GM21576 (cell line): ENCODE data around the gene ECEL1.

Experiments
- ATAC-seq: cut with Tn5 transposase; IDR thresholded peaks from one replicate; pipeline ENCODE4 v1.9.1; 2021; ENCODE audit warnings: mild to moderate bottlenecking, moderate library complexity; ENCODE audit not compliant: unreplicated experiment

The ECEL1 gene

DNA sequence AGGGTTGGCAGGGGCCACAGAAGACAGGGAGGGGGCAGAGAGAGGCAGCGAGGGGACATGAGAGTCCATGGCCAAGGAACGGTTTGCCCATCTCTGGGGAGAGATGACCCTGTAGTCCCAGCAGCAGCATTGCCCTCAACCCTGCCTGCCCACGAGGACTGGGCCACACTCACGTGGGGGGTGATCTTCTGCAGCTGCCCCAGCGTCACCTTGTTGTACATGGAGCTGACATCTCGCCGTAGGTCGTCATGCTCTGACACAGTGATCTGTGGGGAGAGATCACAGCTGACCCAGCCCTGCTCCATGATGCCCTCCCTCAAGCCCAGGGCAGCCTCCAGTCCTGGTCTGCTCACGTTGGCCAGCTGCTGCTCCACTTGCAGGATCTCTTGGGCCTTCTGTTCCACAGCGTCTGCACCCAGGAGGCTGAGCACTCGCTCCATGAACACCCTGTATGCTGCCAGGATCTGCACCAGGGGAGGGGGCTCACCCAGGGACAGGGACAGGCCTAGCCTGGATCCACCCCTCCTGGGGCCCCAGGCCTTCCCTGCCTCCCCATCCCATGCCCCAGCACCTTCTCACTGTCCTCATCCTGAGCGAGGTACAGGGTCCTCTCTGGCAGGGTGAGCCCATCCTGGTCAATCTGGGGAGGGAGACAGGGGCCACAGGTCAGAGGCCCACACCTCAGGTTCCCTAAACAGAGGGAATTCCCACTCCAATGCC, 2.8 kb downstream of the ECEL1 start:
- ATAC-seq: no peak

DNA sequence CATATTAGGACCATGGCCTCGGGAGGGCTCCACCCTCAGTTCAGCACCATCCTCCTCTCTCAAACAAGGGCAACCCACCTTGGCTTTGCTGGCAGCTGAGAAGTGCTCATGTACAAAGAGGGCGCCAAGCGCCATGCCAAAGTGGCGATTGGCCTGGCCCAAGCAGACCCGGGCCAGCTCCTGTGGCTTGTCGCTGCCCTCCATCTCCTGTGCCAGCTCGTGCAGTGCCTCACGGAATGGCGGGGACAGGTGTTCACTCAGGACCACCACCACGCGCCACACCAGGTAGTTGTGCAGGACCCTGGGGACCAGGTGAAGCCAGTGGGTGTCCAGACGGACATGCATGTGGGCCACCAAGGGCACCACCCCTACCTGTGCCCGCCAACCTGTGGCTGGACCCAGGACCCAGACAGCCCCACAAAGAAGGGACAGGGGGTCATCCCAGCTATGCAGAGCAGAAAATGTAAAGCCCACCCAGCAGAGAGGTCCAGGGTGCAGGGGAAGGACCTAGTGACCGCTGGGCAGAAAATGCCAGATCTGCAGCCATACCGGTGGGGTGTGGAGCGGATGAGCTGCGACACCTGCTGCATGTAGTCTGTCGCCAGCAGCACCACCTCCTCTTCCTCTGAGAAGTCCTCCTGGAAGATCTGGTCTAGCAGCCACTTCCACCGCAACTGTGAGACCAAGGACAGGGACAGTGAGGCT, 3.6 kb downstream of the ECEL1 start:
- ATAC-seq: no peak

DNA sequence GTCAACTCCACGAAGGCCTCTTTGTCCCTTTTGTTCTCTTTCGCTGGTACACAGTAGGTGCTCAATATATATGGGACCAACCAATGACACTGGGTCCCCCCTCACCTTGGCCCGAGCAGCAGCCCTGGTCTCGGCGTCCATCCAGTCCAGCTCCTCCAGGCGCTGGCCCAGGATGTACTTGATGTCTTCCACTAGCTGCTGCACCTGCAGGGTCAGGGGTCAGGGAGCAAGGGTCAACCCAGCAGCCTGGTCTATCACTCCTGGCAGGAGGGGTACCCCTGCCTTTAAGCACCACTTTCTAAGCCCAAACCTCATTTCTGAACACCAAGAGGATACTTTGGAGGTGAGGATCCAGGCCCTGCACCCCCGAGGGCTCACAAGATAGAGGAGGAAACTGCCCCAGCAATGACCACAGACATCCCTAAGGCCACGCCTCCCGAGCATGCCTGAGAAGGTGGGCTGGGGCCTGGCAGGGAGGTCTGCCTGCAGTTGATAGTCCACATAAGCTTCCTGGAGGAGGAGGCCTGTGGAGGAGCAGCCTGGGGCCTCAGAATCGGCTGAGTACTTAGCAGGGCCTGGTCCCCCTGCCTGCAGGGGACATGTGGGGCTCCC, 4.2 kb downstream of the ECEL1 start:
- ATAC-seq: no peak

DNA sequence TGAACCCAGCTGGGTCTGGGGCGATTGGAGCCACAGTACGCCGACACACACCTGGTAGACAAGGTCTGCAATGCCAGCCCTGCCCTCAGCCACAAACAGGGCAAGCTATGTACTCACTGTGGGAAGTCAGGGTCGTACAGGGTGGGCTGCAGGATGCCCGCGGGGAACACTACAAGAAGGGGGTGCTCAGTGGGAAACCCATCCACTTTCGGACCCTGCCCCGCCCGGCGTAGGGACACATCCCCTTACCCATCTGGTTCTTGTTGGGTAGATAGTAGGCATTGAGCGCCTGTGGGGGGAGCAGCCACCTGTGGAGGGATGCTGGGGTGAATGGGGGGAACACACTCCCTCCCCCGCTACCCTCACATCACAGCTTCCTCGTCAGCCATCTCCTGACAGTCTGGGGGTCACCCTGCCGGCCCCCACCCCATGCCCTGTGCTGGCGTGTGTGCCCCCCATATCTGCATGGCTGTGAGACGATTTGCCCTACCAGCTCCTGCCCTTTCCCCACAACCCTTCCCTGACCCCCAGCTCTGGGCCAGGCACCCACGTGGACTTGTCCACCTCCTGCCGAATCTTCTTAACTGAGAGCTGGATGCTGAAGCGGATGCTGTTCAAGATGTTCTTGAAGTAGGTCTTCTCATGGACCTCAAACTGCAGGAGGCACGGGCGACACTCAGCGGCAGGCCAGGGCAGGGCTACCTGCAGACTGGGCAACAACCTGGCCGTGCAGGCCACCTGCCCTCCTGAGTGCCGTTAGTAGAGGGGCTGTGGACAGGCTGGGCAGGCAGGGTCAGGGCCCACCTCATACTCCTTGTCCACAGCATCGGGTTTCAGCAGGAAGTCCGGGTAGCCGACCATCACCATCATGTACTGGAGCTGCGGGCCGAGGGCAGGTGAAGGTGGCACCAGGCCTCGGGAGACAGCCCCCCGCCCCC, 5.1 kb downstream of the ECEL1 start:
- ATAC-seq: no peak

DNA sequence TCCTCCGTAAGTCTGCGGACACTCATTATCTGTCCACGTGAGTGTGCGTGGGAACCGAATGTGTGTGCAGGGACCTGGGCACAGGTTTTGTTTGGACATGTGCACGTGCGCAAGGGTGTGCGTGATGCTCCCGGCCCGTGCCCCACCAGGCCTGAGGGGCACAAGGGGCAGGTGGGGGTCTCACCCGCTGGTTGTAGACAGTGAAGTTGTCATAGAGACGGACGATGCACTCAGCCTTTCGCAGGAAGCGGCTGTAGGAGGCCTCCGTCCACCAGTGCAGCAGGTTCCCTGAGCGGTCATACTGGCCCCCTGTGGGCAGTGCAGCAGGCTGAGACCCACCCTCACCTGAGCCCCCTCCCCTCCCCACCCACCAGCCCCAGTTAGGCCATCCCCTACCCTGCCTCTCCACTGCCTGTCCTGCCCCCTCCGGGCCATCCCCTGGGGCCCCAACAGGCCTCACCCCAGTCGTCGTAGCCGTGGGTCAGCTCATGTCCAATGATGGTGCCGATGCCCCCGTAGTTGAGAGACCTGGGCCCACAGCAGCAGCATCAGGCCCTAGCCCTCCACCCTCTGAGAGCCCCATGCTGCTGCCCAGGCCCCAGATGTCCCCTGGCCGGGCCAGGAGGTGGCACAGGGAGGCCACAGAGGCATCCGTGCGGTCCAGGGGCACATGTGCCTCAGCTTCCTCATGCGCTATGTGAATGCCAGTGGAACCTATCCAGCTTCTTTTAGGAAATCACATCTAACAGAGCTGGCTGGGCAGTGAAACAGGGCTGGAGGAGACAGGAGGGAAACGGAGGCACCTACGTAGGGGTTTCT, 6.1 kb downstream of the ECEL1 start:
- ATAC-seq: no peak

DNA sequence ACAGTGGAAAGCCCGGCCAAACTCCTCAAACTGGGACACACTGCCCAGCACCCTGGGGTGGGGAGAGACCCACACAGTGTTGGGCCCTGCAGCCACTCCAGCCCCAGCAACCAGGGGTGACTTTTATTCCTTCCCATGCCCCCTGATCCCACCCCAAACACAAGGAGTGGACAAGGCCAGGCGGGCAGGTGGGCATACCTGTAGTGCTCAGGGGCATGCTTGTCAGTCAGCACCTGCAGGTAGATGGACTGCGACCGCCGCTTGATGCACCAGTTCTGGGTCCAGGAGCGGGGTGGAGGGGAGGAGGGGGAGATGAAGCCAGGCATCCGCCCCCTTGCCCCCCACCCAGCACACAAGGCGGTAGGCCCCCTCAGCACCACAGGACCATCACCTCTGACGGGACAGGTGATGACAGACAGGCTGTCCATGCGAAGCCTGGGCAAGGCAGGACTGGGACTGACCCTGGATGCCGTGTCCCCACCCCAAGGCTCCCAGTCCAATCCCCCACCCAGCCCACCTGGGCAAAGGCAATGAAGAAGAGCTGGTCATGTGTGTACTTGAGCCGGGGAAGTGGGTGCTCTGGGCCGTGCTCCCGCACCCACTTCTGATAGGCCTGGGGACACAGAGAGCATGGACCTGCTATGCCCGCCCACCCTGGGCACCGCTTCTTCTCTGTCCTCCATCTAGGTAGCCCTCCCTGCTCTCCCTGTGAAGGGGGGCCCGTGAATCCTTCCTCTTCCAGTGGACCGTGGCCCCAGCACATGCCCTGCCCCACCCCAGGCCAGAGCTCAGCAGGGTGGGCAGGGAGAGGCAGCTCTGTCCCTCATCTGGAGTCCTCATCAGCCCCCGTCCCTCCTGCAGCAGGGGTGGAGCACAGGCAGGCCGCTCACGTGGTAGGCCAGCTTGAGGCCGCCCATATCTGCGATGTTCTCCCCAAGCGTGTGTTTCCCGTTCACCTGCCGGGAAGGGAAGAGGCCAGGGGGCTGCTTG, 7.1 kb downstream of the ECEL1 start:
- no peak for ATAC-seq

DNA sequence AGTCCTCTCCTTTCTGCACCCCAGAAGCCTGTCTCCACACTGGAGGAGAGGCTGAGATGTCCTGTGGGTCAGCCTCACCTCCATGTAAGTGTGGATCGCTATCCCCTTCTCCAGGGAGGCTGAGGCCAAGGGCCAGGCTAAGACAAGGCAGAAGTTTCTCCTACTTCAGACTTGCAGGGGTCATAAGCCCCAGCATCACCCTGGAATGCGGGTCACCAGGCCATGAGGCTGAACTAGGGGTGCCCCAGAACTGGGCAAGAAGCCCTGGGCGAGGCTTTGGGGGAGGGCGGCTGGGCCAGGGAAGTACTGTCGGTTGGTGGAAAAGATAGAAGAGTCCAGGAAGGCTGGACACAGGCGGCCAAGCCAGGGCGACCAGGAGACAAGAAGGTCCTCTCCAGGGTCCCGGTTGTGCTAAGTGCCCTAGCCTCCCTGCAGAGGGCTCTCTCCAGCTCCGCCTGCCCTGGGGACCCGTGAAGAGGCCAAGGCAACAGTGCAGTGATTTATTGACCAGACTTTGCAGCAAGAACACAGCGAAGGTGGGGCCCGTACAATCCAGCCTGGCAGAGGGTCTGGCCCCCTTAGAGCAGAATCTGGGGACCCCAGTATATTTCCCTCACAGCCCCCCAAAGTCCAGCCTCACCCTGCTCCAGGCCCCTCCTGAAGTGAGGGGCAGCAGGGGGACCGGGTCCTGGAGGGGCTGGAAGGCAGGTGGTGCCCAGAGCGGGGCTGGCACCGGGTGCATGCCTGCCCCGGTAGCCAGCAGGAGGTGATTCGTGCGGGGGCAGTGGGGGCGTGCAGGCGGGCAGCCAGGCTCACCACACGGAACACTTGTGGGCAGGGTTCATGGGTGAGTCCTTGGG, 8.1 kb downstream of the ECEL1 start:
- no peak for ATAC-seq

DNA sequence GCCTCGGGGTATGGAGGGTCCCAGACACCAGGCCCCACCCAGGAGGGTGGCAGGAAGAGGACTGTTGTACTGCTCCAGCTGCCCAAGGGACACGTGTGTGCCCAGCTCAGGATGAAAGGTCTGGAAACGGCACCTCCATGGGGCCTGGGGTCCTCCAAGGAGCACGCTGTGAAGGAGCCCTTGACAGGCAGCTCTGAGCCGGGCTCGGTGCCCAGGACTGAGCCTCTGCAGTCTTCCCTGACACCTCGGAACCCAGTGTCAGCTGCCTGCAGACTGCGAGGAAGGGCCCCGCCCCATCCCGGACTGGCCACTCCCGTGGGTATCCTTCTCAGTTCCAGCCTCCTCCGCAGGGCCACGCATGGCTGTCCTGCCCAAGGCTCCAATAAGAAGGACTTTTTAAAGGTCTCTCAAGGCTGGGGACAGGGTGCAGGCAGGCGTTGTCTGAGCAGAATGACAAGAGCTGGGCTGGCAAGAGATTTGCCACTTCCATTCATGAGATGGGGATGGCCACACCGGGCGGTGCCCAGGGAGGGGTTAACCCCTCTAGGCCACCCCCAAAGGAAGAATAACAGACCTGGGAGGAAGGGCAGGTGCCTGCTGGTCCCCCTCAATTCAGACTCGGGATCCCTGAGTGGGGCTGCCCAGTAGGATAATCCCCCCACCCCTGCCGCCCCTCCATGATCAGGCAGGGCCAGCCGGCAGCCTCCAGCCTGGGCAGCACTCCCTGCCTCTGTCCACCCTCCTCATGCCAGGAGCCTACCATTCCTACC, 8.9 kb downstream of the ECEL1 start:
- ATAC-seq: no peak

DNA sequence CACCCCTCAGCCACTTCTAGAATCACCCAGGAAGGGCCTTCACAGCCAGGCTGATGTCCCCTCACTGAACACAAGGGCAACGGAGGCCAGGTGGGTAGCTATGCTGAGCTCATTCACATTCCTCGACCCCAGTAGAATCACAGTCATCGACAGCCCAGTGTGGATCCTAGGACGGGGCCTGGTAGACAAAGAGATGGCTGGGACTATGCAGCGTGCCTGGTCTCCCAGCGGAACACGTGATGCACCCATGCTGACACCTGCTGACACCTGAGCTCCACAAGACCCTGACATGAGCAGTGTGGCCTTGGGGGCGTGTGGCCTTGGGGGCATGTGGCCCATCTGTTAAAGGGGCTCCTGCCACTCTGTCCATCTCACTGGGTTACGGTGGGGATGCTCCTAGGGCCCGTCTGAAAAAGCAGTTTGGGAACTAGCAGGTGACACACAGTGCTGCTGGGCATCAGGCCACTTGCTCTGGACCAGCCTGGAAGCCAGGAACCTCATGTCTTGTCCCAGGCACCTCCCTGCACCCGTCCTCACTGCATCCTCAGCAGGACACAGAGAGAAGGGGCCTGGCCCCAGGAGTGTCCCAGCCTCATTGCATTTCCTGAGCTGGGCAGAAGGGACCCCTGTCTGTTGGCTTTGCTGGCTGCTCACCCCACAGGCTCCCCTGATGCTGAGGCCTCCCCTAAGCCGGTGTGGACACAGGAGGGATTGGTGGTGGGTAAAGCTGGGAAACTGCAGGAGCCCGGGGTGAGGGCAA, 9.7 kb downstream of the ECEL1 start:
- ATAC-seq: no peak

DNA sequence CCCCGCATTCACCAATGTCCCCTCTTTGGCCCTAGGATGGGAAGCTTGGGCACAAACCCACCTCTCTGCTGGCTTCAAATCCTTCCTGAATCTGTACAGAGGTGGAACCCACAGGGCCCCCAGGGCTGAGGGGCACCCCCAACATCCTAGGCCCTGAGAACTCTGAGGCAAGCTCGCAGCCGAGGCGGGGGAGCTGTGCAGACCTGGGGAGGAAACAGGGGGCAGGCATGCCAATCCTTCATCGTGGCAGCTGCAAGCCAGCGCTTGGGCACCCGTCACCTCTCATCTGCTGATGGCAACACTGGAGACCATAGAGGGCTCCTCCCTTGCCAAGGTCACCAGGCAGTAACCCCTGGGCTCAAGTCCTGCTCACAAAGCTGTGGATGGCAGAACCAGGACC, 10.8 kb downstream of the ECEL1 start:
- no peak for ATAC-seq

DNA sequence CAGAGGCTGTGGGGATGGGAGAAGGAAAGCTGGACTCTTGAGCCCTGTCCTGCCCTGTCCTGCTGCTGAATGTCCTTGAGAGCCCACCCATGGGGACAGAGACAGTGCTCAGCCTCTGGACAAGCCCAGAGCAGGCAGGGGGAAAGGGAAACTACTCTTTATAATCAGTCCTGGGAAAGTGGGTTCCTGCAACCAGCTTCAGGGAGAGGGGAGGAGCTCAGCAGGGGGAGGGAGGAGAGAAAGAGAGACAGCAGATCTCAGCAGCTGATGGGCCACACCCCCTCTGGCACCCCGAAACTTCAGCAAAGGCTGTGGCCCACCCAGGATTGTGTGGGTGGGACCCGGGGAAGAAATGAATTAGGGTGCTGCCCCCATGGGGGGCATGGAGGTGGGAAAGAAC, 11.6 kb downstream of the ECEL1 start:
- ATAC-seq: no peak

DNA sequence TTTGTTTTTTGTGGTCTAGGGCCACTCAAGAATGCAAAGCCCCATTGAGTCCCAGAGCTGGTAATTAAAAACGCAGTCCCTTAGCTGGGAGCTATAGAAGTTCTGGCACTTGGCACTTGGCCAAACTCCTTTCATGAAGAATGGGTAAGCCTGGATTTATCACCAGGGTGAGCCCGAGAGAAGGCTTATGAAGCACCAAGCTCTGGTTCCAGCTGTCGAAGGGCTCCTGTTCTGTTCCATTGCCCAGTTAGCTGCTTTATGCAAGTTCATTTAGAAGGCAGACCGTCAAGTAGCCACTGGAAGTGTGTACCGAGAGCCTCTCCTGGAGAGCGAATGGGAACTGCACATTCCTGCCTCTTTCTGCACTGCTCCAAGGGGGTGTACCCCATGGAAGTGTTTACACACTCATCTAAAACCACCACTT, 14.2 kb downstream of the ECEL1 start:
- no peak for ATAC-seq

DNA sequence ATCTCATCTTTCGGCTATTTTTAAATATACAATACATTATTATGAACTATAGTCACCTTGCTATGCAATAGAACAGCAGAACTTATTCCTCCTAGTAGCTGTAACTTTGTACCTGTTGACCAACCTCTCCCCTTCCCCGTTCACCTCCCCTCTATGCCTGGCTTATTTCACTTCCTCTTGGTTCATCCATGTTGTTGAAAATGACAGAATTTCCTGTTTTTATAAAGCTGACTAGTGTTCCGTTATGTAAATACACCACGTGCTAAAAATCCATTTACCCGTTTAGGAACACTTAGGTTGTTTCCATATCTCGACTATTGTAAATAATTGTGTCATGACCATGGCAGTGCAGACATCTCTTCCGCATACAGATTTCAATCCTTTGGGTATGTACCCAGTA, 21.4 kb downstream of the ECEL1 start:
- ATAC-seq: no peak

DNA sequence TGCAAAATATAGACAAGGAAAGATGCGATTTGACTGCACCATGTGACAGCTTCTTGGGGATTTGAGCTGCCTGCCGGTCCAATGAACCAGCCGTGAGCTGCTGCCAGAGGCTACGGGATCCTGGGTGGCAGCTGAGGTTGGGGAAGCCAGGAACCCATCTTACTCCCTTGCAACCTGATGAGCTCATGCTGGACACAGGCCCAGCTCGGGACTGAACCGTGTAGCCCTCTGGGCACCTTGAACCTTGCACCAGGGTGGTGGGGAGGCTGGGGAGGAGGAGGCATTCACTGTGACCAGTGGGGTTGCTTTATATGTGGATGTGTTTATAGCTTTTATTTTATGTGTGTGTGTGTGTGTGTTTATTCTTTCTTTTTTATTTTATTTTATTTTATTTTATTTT, 22.6 kb downstream of the ECEL1 start:
- ATAC-seq: no peak

DNA sequence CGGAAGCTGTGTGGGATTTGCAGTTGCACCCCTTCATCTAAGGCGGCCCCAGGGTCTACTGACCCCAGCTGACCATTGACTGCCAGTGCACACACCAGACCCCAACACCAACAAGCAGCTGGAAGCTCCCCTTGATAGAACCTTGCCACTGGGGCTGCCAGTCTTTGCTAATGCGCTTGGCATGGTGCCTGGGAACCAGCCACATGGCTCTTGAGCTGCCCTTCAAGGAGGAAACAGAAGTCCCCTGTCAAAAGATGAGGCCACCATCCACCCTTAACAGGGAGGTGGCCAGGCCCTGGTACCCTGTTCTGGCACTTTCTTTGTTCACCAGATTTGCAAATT, 23.1 kb downstream of the ECEL1 start:
- ATAC-seq: no peak

DNA sequence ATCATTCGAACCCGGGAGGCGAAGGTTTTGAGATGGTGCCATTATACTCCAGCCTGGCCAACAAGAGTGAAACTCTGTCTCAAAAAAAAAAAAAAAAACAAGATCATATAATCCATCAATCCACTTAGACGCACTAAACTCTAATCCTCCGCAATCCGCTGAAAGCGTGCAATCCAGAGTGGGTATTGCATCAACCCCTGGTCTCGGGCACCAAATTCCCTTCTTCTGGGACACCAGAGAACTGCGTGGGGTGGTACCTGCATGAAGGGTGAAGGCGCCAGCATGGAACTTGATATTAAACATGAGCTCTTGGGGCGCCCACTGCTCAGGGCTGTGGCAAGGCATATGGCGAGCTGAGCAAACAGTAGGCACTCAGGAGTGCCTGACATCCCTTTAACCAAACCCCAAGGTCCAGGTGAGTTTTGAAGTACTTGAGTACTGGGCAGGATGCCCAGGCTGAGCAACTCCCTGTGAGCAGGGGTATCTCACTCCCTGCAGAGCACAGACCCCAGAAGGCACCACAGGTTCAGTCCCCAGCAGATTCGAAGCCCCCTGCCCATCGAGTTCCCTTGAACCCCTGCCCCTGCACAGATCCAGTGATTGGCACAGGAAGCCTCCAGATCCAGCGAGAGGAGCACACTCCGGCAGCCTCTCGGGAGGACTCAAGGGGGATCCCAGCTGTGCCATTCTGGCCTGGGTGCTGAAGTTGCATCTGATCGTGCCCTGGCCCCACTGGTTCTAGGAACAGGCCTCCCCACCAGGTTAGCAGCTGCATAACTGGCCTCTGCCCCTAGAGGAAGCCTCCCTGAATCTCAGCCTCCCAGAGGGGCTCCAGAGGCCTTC, 23.7 kb downstream of the ECEL1 start:
- no peak for ATAC-seq
